Skin of body (tissue), 2 donors: ENCODE data around the gene HPDL. TPM values are rescaled to one million over a fixed set of nuclear protein-coding genes. Genes with fewer than 3 reads are reported as not detected.

ENCODE experiments used
- DNase-seq: peaks from one replicate; lab custom pipeline; 2025; lab: John Stamatoyannopoulos, UW
- total RNA-seq: library from RNA; depleted of rRNA; stranded (reverse); fragments of >200 nt; gene quantifications from one replicate; pipeline ENCODE4 v1.2.3, GENCODE V29; 2014

Gene HPDL
- total RNA-seq, 1 donor from 2014 or later: 0.89 TPM

- no peak for DNase-seq
Measured at GRCh38 chr1:45348966-45349677, 22.4 kb downstream of the HPDL start.

GRCh38 chr1:45351508-45351907 lies 24.8 kb downstream of the HPDL start:
- no peak for DNase-seq

- DNase-seq: no peak
Measured at GRCh38 chr1:45353685-45354084, 27.0 kb downstream of the HPDL start.

- DNase-seq: no peak
Measured at GRCh38 chr1:45354838-45355237, 28.1 kb downstream of the HPDL start.

GRCh38 chr1:45355683-45356082 lies 29.0 kb downstream of the HPDL start:
- no peak for DNase-seq

- no peak for DNase-seq
Measured at GRCh38 chr1:45356186-45356585, 29.5 kb downstream of the HPDL start.

- peak; percentile 83 for DNase-seq
Measured at GRCh38 chr1:45359882-45360513, 33.3 kb downstream of the HPDL start.

- peak; percentile 66 for DNase-seq
Measured at GRCh38 chr1:45360981-45361380, 34.3 kb downstream of the HPDL start.

GRCh38 chr1:45364294-45364693 lies 37.6 kb downstream of the HPDL start:
- no peak for DNase-seq

GRCh38 chr1:45365051-45365450 lies 38.4 kb downstream of the HPDL start:
- DNase-seq: no peak

- DNase-seq: no peak
Measured at GRCh38 chr1:45370575-45370974, 43.9 kb downstream of the HPDL start.

- DNase-seq: no peak
Measured at GRCh38 chr1:45373573-45373972, 46.9 kb downstream of the HPDL start.

GRCh38 chr1:45375104-45376090 lies 48.7 kb downstream of the HPDL start:
- DNase-seq: no peak

- no peak for DNase-seq
Measured at GRCh38 chr1:45378184-45378583, 51.5 kb downstream of the HPDL start.

Other genes starting within 250 kb of the HPDL start
- gene ZSWIM5, start 120.3 kb upstream of the HPDL start, total RNA-seq: 0.79 TPM
- gene TOE1, start 13.3 kb downstream of the HPDL start, total RNA-seq: 5.0 TPM
- 10.9 TPM for gene MUTYH, start 13.5 kb downstream of the HPDL start, total RNA-seq
- 7.4 TPM for gene TESK2, start 164.3 kb downstream of the HPDL start, total RNA-seq
- gene CCDC163, start 173.2 kb downstream of the HPDL start, total RNA-seq: 0.30 TPM
- 2.1 TPM for gene MMACHC, start 173.4 kb downstream of the HPDL start, total RNA-seq
- 187 TPM for gene PRDX1, start 195.0 kb downstream of the HPDL start, total RNA-seq
- gene AKR1A1, start 223.9 kb downstream of the HPDL start, total RNA-seq: 81.1 TPM